Activated CD4-positive, alpha-beta memory T cell treated with anti-CD3 and anti-CD28 coated beads, Interleukin-2, amount 10 ng/mL, durations not matched to agents 7 days and 5 days (primary cell): ENCODE measurements around the gene LRRC52. TPM values are rescaled to one million over a fixed set of nuclear protein-coding genes. Genes with fewer than 3 reads are reported as not detected.
"Not testable (repeated sequence)": the region's sequence is repeated elsewhere in the genome, so short reads cannot be mapped to it uniquely, and the experiment has no call there.

Experiments used
- CTCF ChIA-PET: fragments of 350-600 bp; sonication (Branson Sonifier 250); formaldehyde crosslinking; loops from one replicate; lab custom pipeline; 2021; ENCODE audit warnings: antibody characterized with exemption, inconsistent platforms; lab: Charles Lee
- POLR2A ChIA-PET: fragments of 350-600 bp; sonication (Branson Sonifier 250); formaldehyde crosslinking; loops from one replicate; lab custom pipeline; 2021; ENCODE audit warnings: antibody characterized with exemption; lab: Charles Lee
- DNase-seq: peaks from one replicate; pipeline ENCODE4 v3.0.0-alpha.2; 2020
- H3K27ac Mint-ChIP-seq: one replicate; pipeline ENCODE4 v1.8.0; 2021; ENCODE audit warnings: mild to moderate bottlenecking, mixed read lengths
- H3K27me3 Mint-ChIP-seq: one replicate; pipeline ENCODE4 v1.8.0; 2021; ENCODE audit warnings: mixed read lengths
- H3K36me3 Mint-ChIP-seq: one replicate; pipeline ENCODE4 v1.8.0; 2021; ENCODE audit warnings: low read depth, mixed read lengths
- H3K4me1 Mint-ChIP-seq: one replicate; pipeline ENCODE4 v1.8.0; 2021; ENCODE audit warnings: mixed read lengths
- H3K4me3 Mint-ChIP-seq: one replicate; pipeline ENCODE4 v1.8.0; 2021; ENCODE audit warnings: mild to moderate bottlenecking, mixed read lengths
- H3K9me3 Mint-ChIP-seq: one replicate; pipeline ENCODE4 v1.8.0; 2021; ENCODE audit warnings: mixed read lengths
- total RNA-seq, 2 experiments: library from RNA; stranded (reverse); gene quantifications; one replicate each; pipeline ENCODE4 v1.2.3, GENCODE V29; 2021

The LRRC52 gene
- total RNA-seq, 2 experiments from 2014 or later: not detected

DNA sequence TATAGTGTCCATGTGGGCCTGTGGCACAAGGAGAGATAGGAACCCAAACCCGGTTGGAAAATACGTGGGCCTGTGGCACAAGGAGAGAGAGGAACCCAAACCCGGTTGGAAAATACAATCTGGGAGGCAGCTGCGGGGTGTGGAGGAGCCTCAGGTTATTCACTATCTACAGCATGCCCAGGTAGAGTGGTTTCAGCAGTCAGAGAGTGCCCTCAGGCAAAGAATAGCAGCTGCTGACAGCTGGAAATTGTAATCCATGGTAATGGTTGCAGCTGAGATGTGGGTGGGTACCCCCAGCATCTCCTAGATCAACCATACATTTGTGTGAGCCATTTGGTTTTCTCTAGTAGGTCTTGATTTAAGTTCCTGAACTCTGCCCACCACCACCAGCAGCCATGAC, 61.4 kb downstream of the LRRC52 start:
- peaks cover 7% of the 10 kb centered on the region for H3K27me3 Mint-ChIP-seq
- no peaks in the 10 kb centered on the region for H3K36me3 Mint-ChIP-seq
- DNase-seq: no peak
- ChIA-PET CTCF (interaction anchor here (2.0 to 8.1 kb wide), 2 partner anchors 309 kb away, joined by 5 to 85 read pairs; no protein-coding TSS in a partner anchor), POLR2A (no interaction called here)
- peaks cover 6% of the 10 kb centered on the region for H3K4me1 Mint-ChIP-seq
- no peak overlapping the region for H3K4me3 Mint-ChIP-seq
- H3K27ac Mint-ChIP-seq: no peak overlapping the region
- H3K9me3 Mint-ChIP-seq: no peaks in the 10 kb centered on the region

- DNase-seq, H3K4me1 Mint-ChIP-seq, H3K36me3 Mint-ChIP-seq, H3K27ac Mint-ChIP-seq, POLR2A ChIA-PET, H3K9me3 Mint-ChIP-seq, H3K4me3 Mint-ChIP-seq: not testable (repeated sequence)
- CTCF ChIA-PET: interaction anchor here (2.0 kb wide), 1 partner anchor 307 kb away, joined by 5 read pairs; no protein-coding TSS in a partner anchor
- H3K27me3 Mint-ChIP-seq: peaks cover 12% of the 10 kb centered on the region
Observed at GRCh38 chr1:165606676-165607075, 62.9 kb downstream of the LRRC52 start.

DNA sequence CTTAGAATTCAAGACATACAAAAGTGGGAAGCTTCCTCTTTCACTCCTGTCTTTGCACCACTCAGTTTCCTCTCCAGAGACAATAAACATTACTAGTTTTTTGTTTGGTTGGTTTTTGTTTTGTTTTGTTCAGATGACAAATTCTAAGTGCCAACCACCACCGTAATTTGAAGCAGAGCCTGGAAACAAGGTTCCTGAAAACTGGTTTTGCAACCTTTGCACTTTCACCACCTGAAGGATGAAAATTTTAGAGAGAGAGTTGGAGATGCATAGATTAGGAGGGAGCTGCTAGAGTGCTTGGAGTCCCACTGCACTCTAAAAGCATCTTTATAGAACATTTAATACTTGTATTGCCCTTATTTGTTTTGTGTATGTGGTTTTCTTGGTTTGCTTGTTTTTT, 67.1 kb downstream of the LRRC52 start:
- Mint-ChIP-seq H3K4me1 (no peaks in the 10 kb centered on the region), H3K4me3 (no peak overlapping the region), H3K27ac (no peak overlapping the region), H3K27me3 (peaks cover 30% of the 10 kb centered on the region), H3K9me3 (no peaks in the 10 kb centered on the region), H3K36me3 (no peaks in the 10 kb centered on the region)
- POLR2A ChIA-PET: no interaction called here
- CTCF ChIA-PET: interaction anchor here (1.6 kb wide), 1 partner anchor 10 kb away, joined by 12 read pairs; no protein-coding TSS in a partner anchor
- no peak for DNase-seq

DNA sequence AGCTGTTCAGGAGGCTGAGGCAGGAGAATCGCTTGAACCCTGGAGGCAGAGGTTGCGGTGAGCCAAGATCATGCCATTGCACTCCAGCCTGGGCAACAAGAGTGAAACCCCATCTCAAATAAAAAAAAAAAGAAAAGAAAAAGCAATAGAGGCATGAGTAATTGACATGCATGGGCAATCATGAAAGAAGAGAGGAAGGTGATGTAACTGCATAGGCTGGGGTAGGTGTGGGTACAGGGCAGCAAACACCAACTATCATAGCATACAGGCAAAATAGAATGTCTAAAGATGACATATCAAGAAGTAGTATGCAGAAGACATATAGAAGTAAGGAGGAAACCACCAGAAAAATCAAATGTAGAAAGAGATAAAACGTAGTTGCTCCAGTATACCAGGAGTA, 68.3 kb downstream of the LRRC52 start:
- Mint-ChIP-seq H3K4me1 (no peaks in the 10 kb centered on the region), H3K27ac (no peak overlapping the region), H3K9me3 (no peaks in the 10 kb centered on the region), H3K4me3 (no peak overlapping the region), H3K36me3 (no peaks in the 10 kb centered on the region), H3K27me3 (peaks cover 38% of the 10 kb centered on the region)
- POLR2A ChIA-PET: no interaction called here
- DNase-seq: no peak
- CTCF ChIA-PET: no interaction called here

Other genes starting within 250 kb of the LRRC52 start
- gene LMX1A, start 187.3 kb upstream of the LRRC52 start, total RNA-seq: not detected
- gene RXRG, start 98.9 kb upstream of the LRRC52 start, total RNA-seq: not detected
- 10 to 100 TPM; 63.4 to 70.3 TPM for gene MGST3, start 87.2 kb downstream of the LRRC52 start, total RNA-seq
- gene ALDH9A1, start 154.6 kb downstream of the LRRC52 start, total RNA-seq: 10 to 100 TPM; 46.9 to 54.4 TPM
- 100 to 1,000 TPM; 113 to 115 TPM for gene TMCO1, start 224.9 kb downstream of the LRRC52 start, total RNA-seq